ENCODE data around the gene REEP3.
A peak's percentile ranks its signal among the peaks of the same experiment; 100 is the strongest.

The REEP3 gene

GRCh38 chr10:63614371-63614891 lies 93.2 kb downstream of the REEP3 start:
- intact Hi-C loops (cut with DNase I) = no loop called here
- peak in 29 of 42 donors; percentile 11 to 67 (median 37) for DNase-seq

- DNase-seq = no peak
Measured at GRCh38 chr10:63618552-63618951, 97.4 kb downstream of the REEP3 start.

GRCh38 chr10:63619426-63619825 lies 98.2 kb downstream of the REEP3 start:
- intact Hi-C loops (cut with DNase I) = no loop called here
- no peak for DNase-seq

More at GRCh38 chr10:63618552-63618951, 97.4 kb downstream of the REEP3 start:
- intact Hi-C loops (cut with DNase I) = no loop called here

- intact Hi-C loops (cut with DNase I) = no loop called here
- no peak for DNase-seq
Measured at GRCh38 chr10:63622097-63622496, 100.9 kb downstream of the REEP3 start.

- DNase-seq = no peak
- intact Hi-C loops (cut with DNase I) = no loop called here
Measured at GRCh38 chr10:63624701-63625100, 103.5 kb downstream of the REEP3 start.

- intact Hi-C loops (cut with DNase I) = no loop called here
- no peak for DNase-seq
Measured at GRCh38 chr10:63627396-63627795, 106.2 kb downstream of the REEP3 start.

- intact Hi-C loops (cut with DNase I) = loop anchor here (2.0 kb wide), 1 partner anchor 107 kb away; the partner anchor contains the start of gene REEP3
- no peak for DNase-seq
Measured at GRCh38 chr10:63627881-63628296, 106.7 kb downstream of the REEP3 start.

GRCh38 chr10:63628526-63629362 lies 107.5 kb downstream of the REEP3 start:
- intact Hi-C loops (cut with DNase I) = loop anchor here (2.0 kb wide), 1 partner anchor 108 kb away; the partner anchor contains the start of gene REEP3
- DNase-seq = peak; percentile 21 to 83 (median 62)

- peak; percentile 90 to 98 (median 95) for DNase-seq
- intact Hi-C loops (cut with DNase I) = loop anchor here (2.0 to 5.0 kb wide), 5 partner anchors 93 to 412 kb away; partner anchors contain the start of genes JMJD1C and REEP3
Measured at GRCh38 chr10:63629363-63630084, 108.3 kb downstream of the REEP3 start.

GRCh38 chr10:63630085-63630930 lies 109.1 kb downstream of the REEP3 start:
- intact Hi-C loops (cut with DNase I) = loop anchor here (5.0 kb wide), 4 partner anchors 92 to 413 kb away; partner anchors contain the start of gene JMJD1C
- DNase-seq = peak; percentile 46 to 91 (median 78)

- no peak for DNase-seq
- intact Hi-C loops (cut with DNase I) = loop anchor here (5.0 kb wide), 4 partner anchors 91 to 414 kb away; partner anchors contain the start of gene JMJD1C
Measured at GRCh38 chr10:63630931-63631680, 109.9 kb downstream of the REEP3 start.

- DNase-seq = no peak
- intact Hi-C loops (cut with DNase I) = loop anchor here (5.0 kb wide), 4 partner anchors 90 to 415 kb away; partner anchors contain the start of gene JMJD1C
Measured at GRCh38 chr10:63631991-63632390, 110.8 kb downstream of the REEP3 start.

- intact Hi-C loops (cut with DNase I) = loop anchor here (5.0 kb wide), 4 partner anchors 88 to 417 kb away; partner anchors contain the start of gene JMJD1C
- DNase-seq = peak in 24 of 42 donors; percentile 22 to 74 (median 44)
Measured at GRCh38 chr10:63633677-63634487, 112.7 kb downstream of the REEP3 start.

- intact Hi-C loops (cut with DNase I) = loop anchor here (5.0 kb wide), 4 partner anchors 88 to 417 kb away; partner anchors contain the start of gene JMJD1C
- no peak for DNase-seq
Measured at GRCh38 chr10:63634488-63635065, 113.4 kb downstream of the REEP3 start.

- no peak for DNase-seq
Measured at GRCh38 chr10:63636812-63637211, 115.6 kb downstream of the REEP3 start.

GRCh38 chr10:63637901-63638327 lies 116.7 kb downstream of the REEP3 start:
- intact Hi-C loops (cut with DNase I) = no loop called here
- no peak for DNase-seq

More at GRCh38 chr10:63636812-63637211, 115.6 kb downstream of the REEP3 start:
- intact Hi-C loops (cut with DNase I) = no loop called here
